Measurements from ENCODE around the gene CDCP1.
"Not testable (repeated sequence)": the region's sequence is repeated elsewhere in the genome, so short reads cannot be mapped to it uniquely, and the experiment has no call there.

Gene CDCP1

DNA sequence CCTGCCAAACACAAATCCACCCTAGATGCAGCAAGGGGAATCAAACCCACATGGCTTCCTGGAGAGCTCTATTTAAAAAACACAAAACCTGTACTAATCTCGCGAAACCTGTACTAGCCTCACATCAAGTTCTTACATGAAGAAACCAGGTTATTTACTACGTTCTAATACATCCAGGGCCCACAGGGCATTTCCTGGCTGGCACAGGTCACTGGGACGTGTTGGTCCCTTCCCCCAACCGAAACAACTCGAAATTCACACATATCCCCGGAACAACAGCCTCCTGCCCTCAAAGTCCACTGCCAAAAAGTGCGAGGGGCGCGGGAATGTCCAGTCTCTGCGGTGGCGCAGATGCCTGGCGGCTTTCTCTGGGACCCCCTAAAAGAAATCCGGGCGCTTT lies 955 bp downstream of the CDCP1 start:
- no peak for TF ChIP-seq CTCF (IDR thresholded peaks at IDR 0.05)
- DNase-seq (ENCODE audit: low spot score): no peak
- Histone ChIP-seq H3K27ac (no peak overlapping the region), H3K4me3 (peak overlapping the region; percentile 69)

GRCh38 chr3:45143673-45144671 lies 2.2 kb downstream of the CDCP1 start:
- no peak for TF ChIP-seq CTCF (IDR thresholded peaks at IDR 0.05)
- DNase-seq (ENCODE audit: low spot score): no peak
- H3K27ac ChIP-seq: no peak overlapping the region
- H3K4me3 ChIP-seq: no peak overlapping the region

- not testable (repeated sequence) for DNase-seq (ENCODE audit: low spot score); H3K27ac ChIP-seq; H3K4me3 ChIP-seq
These were observed 5.4 kb downstream of the CDCP1 start for GRCh38 chr3:45140770-45141155.

DNA sequence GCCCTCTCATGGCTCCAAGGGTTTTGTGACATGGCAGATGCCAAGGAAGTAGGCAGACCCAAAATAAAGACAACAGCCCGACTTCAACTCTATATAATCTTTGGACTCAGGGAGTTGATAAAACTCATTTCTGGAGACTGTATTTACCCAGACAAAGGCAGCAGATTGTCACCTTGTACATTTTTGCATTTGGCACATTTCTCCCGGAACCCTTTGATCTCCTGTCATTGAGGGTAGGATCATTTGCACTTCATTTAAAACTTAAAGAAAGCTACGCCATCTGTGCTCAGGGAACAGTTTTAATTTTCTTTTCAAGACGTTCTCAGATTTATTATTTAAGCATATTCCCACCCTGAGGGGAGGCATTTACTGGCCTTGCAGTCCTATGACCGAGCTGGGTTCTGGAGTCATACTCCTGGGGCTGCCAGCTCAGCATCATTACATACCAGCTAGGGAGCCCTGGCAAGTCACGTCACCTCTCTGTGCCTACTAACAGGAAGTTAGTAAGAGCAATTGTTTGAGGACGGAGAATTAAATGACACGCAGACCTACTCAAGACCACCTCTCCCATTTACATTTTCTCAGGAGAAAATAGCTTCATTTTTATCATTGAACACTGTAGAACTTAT lies 5.9 kb downstream of the CDCP1 start:
- no peak overlapping the region for H3K4me3 ChIP-seq
- H3K27ac ChIP-seq: no peak overlapping the region
- DNase-seq (ENCODE audit: low spot score): no peak
- TF ChIP-seq CTCF (IDR thresholded peaks at IDR 0.05): no peak

DNA sequence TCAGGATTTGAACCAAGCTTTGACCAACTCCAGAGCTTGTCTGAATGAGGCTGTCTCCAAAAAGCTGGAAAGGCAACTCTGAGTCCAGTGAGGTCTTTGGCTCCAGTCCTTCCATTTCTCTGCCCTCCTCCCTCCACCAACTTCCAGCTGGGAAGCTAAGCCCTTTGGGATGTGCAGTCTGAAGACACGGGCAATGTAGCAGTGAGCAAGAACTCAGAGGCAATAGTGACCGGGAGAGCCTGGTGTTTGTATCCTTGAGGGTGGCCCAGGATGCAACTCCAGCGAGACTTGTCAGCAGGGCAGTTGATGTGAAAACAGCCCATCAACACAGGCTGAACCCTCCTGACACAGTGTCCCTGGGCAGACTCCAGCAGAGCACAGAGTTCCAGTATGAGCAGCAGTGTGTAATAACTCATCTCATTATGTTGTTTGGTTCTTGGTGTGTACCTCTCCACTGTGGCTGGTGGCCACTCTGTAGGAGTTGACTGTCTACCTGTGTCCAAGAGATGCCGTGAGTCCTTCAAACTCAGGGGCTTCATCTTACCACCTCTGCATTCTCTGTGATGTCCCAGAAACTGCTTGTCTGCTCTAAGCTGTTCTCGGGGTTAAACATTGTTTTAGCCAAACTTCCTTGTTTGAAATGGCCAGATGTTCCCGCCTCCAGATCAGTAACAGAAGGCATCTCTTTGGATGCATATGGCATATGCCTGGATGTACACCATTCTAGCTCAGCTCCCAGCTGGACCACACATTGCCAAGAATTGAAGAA lies 6.6 kb downstream of the CDCP1 start:
- no peak for DNase-seq (ENCODE audit: low spot score)
- peak overlapping the region; percentile 21 for H3K4me3 ChIP-seq
- peak overlapping the region in 1 of 2 donors; percentile 69 for H3K27ac ChIP-seq
- no peak for TF ChIP-seq CTCF (IDR thresholded peaks at IDR 0.05)

GRCh38 chr3:45137656-45138181 lies 8.5 kb downstream of the CDCP1 start:
- H3K4me3 ChIP-seq: no peak overlapping the region
- no peak overlapping the region for H3K27ac ChIP-seq
- TF ChIP-seq CTCF (IDR thresholded peaks at IDR 0.05): no peak
- DNase-seq (ENCODE audit: low spot score): no peak

- no peak for DNase-seq (ENCODE audit: low spot score)
- no peak for TF ChIP-seq CTCF (IDR thresholded peaks at IDR 0.05)
- H3K4me3 ChIP-seq: no peak overlapping the region
- peak overlapping the region in 1 of 2 donors; percentile 32 for H3K27ac ChIP-seq
These were observed 10.2 kb downstream of the CDCP1 start for GRCh38 chr3:45135959-45136358.

Measured in coronary artery (tissue), 2 donors.